ENCODE measurements around the gene SOX9.

SOX9 gene

DNA sequence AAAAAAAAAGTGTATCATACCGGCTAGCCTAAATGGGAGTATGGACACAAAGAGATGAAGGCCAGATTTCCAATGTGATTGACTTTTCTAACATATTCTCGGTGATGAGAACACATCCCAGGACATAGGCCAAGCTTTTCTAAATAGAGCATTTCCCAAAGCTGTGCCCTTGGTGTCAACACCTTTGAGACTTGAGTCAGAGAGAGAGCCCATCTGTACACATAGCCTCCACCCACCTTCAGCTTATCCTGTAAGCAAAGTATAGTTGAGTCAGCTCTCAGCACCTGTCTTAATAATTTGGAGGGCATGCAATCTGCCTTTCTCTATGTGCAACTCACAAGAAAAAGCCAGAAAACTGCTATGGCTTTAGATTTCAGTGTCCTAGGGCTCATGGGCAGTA, 42.7 kb downstream of the SOX9 start:
- no peak for DNase-seq

DNA sequence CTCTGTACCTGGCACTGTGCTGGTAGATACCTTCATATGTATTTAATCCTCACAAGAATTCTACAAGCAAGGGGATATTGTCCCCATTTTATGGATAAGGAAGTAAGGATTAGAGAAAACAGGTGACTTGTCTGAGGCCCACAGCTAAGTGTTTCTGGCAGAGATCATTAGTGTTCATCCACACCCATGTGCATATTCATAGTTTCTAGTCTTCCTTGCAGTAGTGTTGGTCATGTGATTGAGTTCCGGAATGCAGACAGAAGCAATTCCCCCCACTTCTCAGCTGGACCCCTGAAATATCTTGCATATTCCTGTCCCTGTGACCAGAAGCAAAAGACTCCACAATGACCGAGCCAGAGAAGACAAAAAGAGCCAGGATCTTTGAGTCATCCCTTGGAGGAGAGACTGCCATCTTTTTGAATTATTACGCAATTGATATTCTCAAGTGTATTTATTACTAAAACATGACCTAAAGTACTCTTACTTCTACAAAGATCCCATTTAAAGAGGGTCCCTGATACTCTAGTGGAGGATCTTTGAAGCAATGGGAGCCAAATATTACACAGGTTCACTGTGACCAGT, 43.4 kb downstream of the SOX9 start:
- no peak for DNase-seq

DNA sequence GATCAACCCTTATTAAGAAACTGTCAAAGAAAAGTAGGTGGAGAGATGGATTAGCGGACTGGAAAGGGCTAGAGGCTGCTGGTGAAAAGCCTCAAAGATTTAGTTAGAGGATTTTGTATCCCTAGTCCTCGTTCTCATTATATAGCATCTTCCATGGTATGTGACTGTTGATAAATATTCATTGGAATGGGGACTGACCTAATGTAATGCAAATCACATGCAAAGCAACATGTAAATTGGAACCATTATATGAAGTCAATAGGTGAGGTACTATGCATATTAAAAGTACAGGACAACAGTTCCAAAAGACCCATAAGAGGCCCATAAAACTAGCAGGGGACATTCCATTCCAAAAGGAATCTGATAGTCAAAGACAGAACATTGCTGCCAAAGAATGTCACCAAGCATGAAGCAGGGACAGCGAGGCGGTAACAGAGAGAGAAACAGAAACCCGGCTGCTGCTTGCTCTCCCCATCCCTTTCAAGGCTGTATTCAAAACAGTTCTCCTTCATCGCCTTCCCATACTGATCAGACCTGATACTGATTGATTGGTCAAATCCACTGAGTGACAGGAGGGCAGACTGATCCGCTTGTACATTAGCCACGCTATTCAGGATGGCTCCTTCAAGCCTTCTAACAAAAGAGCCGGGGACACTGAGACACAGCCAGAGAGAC, 44.5 kb downstream of the SOX9 start:
- DNase-seq = no peak

DNA sequence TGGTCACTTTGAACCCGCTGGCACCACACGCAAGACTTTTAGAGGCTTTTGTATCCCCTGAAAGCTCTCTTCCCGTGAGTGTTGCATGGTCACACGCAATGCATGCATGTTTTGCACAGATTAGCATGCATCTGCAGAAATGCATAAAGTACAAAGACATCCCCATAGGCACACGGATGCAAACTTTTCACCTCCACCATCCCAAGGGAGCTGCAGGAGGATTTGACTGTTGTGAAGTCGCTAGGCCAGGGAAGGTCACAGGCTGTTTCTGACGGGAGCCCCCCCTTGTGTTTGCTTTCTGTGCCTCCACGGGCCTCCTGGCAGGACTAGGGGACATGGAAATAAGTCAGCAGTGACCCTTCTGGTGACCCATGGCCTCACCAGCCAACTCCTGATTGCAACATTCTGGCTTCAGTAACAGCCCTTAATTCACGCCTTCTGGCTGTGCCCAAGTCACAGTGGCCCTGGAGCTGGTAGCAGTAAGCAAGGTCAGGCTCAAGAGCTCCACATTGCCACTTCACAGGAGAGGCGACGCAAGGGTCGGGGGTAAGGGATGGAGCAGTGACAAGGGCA, 45.1 kb downstream of the SOX9 start:
- DNase-seq = no peak

DNA sequence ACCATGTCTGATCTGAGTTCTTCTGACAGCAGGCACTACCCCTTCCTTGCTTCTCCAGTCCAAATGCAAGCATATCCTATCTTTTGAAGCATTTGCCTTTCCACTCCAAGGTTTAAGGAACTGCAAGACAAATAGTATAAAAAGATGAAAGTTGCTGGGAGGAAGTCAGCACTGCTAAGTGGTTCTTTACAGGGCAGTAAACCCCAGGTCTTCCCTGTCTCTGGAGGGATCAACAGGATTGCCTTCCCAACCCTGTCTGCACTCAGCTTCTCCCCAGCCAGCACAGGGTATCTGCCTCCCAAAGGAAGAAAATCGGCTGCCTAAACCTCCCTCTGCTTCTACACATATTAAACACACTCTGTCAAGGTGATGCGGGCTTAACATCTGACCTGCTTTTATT, 46.8 kb downstream of the SOX9 start:
- DNase-seq = no peak

DNA sequence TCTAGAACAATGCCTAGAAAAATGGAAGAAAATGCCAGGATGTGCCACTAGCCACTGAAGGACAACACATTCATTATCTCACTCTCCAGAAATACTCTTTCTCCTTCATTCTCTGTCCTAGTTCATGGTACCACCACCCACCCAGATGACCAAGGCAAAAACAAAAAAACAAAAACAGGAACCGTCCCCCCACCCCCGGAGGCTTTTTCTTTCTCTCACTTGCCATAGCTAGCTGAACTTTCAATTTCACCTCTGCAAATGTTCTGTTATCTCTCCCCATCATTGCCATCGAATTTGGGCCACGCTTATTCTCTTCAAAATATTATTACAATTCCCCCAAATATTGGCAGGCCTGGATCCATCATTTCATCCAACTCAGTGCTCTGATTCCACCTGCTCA, 49.0 kb downstream of the SOX9 start:
- DNase-seq = no peak

DNA sequence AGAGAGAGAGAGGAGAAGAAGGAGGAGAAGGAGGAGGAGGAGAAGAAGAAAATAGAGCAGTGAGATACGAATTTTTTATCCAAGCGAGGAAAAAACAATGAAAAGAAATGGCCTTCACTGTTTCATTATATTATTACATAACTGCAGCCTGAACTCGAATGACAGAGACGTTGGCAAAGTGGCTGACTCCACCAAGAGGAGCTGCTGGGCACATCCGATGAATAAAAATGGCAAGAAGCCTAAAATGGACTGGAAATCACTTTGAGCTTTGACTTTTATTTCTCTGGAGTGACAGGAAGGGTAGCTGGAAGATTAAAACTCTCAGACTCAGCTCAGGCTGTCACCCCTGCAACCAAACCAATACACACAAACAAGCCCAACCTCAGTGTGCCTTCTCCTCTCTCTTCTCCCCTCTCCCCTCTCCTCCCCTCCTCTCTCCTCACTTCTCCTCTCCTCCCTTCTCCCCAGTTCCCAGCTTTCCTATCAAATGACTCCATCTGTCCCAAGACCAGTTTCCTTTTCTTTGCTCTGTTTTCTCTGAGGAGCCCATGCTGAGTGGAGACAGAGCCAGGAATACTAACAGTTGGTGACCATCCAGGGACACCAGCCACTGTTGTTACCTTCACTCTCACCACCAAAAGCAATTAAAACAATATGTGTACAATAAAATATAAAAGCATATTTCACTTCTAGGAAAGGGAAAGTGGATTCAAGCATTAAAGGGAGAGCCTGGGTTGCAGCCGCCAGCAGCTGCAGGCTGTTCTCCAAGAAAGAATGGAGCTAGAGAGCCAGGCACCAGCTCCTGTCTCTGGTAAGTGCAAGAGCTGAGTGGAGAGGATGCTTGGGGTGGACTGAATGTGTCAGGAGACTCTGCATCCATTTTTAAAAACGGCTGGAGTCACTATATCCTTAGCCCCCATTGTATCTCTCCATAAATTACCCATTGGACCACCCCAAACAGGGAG, 51.2 kb downstream of the SOX9 start:
- no peak for DNase-seq

DNA sequence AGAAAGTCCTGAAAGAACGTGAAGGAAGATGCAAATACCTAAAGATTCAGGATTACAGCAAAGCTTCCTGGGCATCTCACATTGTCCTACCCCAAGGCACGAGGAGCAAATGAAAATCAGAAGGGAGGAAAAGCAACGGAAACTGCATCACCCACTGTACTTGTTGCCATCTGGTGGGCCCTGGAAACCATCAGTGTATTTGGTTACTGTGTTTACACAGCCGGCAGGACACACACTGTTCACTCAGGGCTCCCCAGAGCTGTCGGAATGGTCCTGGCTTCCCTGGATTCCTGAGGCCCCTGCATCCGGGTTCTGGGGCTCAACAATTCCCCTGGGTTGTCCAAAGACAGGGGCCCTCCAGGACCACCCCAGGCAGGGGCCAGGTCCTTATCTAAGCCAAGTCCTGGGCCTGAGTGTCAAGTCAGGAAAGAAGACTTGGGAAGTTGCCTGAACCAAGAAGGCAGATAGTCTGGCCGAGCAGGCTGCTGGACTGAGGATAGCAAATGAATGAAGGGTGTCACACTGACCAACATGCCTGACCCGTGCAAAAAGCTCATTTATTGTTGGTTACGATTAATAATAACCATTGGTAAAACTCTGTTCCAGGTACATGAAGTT, 52.8 kb downstream of the SOX9 start:
- DNase-seq = no peak

DNA sequence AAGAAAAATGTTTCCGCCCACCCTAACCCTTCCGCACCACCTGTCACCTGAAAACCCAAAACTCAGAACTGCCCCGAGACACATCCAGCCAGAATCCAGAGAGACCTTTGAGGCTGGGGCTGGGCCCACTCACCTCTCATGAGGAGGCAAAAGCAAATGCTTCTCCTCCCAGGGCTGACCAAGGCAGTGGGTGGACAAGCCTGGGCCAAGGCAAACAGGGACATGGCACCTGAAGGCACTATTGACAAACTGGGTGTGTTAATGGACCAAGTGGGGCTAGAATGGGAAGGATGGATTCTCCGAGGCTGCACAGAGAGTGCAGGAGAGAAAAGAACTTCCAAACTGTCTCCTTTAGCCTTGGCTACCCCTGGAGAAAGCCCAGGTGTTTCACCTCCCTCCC, 54.4 kb downstream of the SOX9 start:
- DNase-seq = no peak

Data from fibroblast of upper back skin (primary cell).